ENCODE measurements around the gene MTAP. TPM values are rescaled to one million over a fixed set of nuclear protein-coding genes. Genes with fewer than 3 reads are reported as not detected.

Gene MTAP
- polyA plus RNA-seq, 1 donor from 2014 or later = 7.7 TPM

- H3K27ac ChIP-seq (ENCODE audit: low read length) = no peak overlapping the region
- H3K9me2 ChIP-seq (ENCODE audit: insufficient read depth, low read length) = no peaks in the 10 kb centered on the region
- TF ChIP-seq REST (IDR thresholded peaks at IDR 0.05; ENCODE audit: borderline replicate concordance) (no peak), EP300 (conservative IDR thresholded peaks at IDR 0.05; ENCODE audit: poor library complexity, severe bottlenecking) (no peak), EZH2 (IDR thresholded peaks at IDR 0.05; ENCODE audit: borderline replicate concordance, insufficient read depth, low read length, poor library complexity, severe bottlenecking) (peak; percentile 89), SMC3 (conservative IDR thresholded peaks at IDR 0.05; ENCODE audit: poor library complexity) (no peak), POLR2AphosphoS5 (IDR thresholded peaks at IDR 0.05) (peak; percentile 69), MXI1 (conservative IDR thresholded peaks at IDR 0.05; ENCODE audit: poor library complexity, severe bottlenecking) (no peak), RAD21 (conservative IDR thresholded peaks at IDR 0.05) (no peak)
- peaks cover 7% of the 10 kb centered on the region for H3K9me3 ChIP-seq (ENCODE audit: low read length)
- H3K4me3 ChIP-seq (ENCODE audit: low read length) = peak overlapping the region; percentile 41
- no peaks in the 10 kb centered on the region for H3K36me3 ChIP-seq (ENCODE audit: insufficient read depth, low read length)
- H3K9ac ChIP-seq (ENCODE audit: low read length) = no peak overlapping the region
- peaks cover 100% of the 10 kb centered on the region for H3K27me3 ChIP-seq (ENCODE audit: insufficient read depth, low read depth, low read length)
- no peaks in the 10 kb centered on the region for H3F3A ChIP-seq (ENCODE audit: insufficient read depth, low read length, poor library complexity, severe bottlenecking)
- H3K79me2 ChIP-seq (replicated peaks; ENCODE audit: insufficient read depth, low read length) = no peaks in the 10 kb centered on the region
- no peaks in the 10 kb centered on the region for H4K20me1 ChIP-seq (ENCODE audit: insufficient read depth)
- no peak overlapping the region for H3K4me2 ChIP-seq (ENCODE audit: low read length)
- H2AFZ ChIP-seq (ENCODE audit: low read depth, low read length) = no peak overlapping the region
Observed at GRCh38 chr9:21968331-21969010, 166.0 kb downstream of the MTAP start.

DNA sequence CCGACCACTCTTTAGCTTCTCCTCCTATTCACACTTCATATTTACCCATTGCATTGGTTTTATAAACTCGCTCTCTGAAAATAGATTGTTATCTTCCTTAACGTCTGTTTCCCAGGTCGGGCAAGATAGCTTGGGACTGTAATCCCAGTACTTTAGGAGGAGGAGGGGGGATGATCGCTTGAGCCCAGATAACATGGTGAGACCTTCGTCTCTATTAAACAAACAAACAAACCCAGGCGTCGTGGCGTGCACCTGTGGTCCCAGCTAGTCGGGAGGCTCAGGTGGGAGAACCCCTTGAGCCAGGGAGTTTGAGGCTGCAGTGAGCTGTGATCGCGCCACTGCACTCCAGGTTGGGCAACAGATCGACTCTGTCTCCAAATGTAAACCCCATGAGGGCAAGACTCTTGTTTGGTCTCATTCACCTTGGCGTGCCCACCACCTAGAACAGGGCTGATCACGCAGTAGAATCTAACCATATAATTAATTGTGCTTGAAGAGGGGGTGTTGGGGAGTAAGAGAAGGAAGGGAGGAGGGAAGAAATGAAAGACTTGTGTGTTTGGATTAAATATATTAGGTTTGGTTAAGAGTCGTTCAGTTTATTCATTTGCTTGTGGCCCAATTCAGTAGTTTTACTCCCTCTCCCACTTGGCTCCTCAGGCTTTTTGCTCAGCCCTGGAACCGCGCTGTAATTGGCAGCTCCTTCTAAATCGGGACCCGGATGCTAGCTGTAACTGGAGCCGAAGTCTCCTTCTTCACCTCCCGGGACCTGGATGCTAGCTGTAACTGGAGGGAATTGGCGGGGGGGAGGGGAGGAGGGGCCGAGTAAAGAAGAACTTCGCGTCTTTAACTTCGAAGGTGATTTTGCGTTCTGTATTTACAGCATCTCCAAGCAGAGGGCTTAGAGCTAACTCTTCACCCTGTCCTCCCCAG is 166.8 kb downstream of the MTAP start:
- peak; percentile 13 for TF ChIP-seq EZH2 (IDR thresholded peaks at IDR 0.05; ENCODE audit: borderline replicate concordance, insufficient read depth, low read length, poor library complexity, severe bottlenecking)
- TF ChIP-seq RAD21 (conservative IDR thresholded peaks at IDR 0.05) = no peak
- no peak overlapping the region for H3K9ac ChIP-seq (ENCODE audit: low read length)
- H3K4me2 ChIP-seq (ENCODE audit: low read length) = no peak overlapping the region
- no peaks in the 10 kb centered on the region for H3F3A ChIP-seq (ENCODE audit: insufficient read depth, low read length, poor library complexity, severe bottlenecking)
- peaks cover 100% of the 10 kb centered on the region for H3K27me3 ChIP-seq (ENCODE audit: insufficient read depth, low read depth, low read length)
- no peaks in the 10 kb centered on the region for H3K79me2 ChIP-seq (replicated peaks; ENCODE audit: insufficient read depth, low read length)
- H2AFZ ChIP-seq (ENCODE audit: low read depth, low read length) = no peak overlapping the region
- peak overlapping the region; percentile 41 for H3K4me3 ChIP-seq (ENCODE audit: low read length)
- peaks cover 7% of the 10 kb centered on the region for H3K9me3 ChIP-seq (ENCODE audit: low read length)
- H4K20me1 ChIP-seq (ENCODE audit: insufficient read depth) = no peaks in the 10 kb centered on the region
- H3K9me2 ChIP-seq (ENCODE audit: insufficient read depth, low read length) = no peaks in the 10 kb centered on the region
- H3K36me3 ChIP-seq (ENCODE audit: insufficient read depth, low read length) = no peaks in the 10 kb centered on the region
- H3K27ac ChIP-seq (ENCODE audit: low read length) = no peak overlapping the region

All from neural cell (in vitro differentiated cells).